CD4-positive, alpha-beta T cell treated with Interleukin-10 for 1 hour (primary cell): ENCODE results near the gene FAH.
"Not testable (repeated sequence)": the region's sequence is repeated elsewhere in the genome, so short reads cannot be mapped to it uniquely, and the experiment has no call there.

Source experiments
- DNase-seq: peaks from one replicate; pipeline ENCODE4 v3.0.0-alpha.2; 2020

FAH gene

GRCh38 chr15:80152896-80153876 is at the start of gene FAH:
Gene FAH, plus strand, starts transcription at chr15:80152999. Its CDS starts 56 bp downstream, at chr15:80153055.
- DNase-seq: peak; percentile 56

DNA sequence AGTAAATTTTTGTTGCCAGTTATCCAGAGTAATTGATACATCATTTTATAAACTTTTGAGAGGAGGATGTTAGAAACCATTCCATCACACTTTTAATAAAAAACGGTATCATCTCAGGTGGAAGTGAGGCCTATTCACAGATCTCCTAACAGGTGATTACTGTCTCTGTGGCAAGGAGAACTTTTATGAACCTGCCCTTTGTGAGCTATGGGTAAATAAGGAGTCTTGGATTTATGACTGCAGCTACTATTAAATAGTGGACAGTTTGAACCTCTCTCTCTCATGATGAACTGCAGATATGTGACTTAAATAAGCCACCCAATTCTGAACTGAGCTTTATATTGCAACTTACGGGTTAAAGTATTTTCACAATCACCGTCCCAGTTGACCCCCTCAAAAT is 47.6 kb upstream of the FAH start:
- no peak for DNase-seq

DNA sequence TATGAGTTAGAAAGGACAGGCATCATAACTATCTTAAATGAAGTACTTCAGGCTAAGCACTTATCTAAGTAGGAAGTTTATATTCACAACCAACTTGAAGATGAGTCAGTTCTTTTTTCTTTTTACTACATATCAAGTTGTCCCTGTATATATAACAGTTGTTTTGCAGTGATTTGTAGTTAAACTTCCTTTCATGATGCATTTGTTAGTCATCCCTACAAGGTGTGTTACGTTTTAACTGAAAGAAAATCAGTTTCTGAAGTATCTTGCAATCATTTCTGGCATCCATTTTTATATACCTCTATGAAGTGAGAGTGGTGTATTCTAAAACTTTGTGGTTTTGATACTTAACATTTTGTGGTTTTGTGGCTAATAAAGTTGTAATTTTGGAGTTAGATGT is 47.2 kb upstream of the FAH start:
- no peak for DNase-seq

DNA sequence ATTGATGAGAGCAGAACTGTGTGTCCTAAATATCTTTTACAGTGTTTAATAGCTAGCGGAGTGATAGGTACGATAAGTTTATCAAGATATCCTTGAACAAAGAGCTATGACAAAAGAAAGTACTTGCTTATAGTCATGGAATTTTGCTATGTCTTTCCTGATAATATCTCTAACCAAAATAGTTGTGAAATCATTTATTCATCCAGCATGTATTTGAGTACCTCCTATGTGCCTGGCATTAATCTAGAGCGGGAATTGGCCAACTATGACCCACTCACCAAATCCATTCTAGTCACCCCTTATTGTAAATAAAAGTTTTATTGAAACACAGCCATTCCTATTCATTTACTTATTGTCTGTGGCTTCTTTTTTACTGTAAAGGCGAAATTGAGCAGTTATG is 46.7 kb upstream of the FAH start:
- no peak for DNase-seq

DNA sequence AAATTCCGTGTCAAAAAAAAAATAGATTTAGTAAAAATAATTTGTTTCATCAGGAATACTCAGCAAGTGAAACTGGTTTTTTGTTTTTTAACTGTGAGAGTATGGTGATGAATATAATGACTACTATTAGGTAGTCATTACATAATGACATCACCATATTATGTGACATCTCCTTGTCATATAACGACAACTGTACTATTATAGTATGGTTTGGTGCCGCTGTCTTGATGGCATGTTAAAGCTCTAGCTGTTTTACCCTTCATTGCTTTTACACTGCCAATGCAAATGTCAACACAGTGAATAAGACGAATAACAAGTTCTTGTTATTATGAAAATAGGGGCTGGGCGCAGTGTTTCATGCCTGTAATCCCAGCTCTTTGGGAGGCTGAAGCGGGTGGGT is 45.6 kb upstream of the FAH start:
- DNase-seq: no peak

DNA sequence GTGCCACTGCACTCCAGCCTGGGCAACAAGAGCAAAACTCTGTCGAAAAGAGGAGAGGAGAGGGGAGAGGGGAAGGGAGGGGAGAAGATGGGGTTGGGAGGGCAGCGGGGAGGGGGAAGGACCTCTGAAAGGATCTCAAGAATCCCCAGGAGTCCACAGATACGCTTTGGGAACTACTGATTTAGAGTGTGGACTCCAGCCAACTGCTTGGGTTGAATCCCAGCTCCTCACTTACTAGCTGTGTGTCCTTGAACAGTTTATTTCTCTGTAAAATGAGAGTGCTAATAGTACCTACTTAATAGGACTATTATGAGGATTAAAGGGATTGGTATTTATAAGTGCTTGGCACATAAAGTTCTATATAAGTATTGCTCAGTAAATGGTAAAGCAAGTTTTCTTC is 45.0 kb upstream of the FAH start:
- no peak for DNase-seq

- no peak for DNase-seq
Observed at GRCh38 chr15:80109388-80109787, 43.4 kb upstream of the FAH start.

DNA sequence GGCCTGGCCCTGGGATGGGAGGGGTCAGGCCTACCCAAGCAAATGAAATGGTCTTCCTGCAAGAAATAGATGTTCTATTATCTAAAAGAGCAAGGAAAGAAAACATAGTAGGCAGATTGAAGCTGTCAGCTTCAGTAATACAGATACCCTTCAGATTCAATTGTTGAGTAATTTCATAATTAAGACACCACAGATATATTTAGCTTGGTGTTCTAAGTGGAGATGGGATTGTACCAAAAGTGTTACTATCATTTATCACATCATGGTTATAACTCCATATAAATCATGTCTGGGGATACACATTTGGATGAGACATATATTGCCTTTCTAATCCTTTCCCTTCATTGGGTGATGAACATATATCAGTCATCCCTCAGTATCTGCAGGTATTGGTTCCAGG is 41.9 kb upstream of the FAH start:
- DNase-seq: no peak

GRCh38 chr15:80114114-80114513 is 38.7 kb upstream of the FAH start:
- DNase-seq: no peak

- no peak for DNase-seq
Observed at GRCh38 chr15:80115021-80115420, 37.8 kb upstream of the FAH start.

DNA sequence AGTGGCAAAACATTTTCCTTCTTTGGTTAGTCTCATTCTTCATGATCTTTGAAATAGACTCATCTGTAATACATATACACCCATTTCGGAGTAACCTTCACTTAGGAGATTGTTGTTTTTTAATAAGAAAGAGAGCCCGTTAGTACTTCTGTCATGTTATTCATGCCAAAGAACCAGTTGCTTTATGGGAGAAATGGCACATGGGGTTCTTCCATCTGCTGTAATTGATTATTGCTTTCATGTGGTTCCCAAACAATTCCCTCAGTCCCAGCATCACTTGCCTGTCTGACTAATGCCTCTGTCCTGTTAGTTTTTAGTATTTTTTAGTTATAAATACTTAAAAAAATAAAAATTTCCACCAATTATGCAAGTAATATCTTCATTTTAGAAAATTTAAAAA is 33.8 kb upstream of the FAH start:
- DNase-seq: no peak

GRCh38 chr15:80120636-80121035 is 32.2 kb upstream of the FAH start:
- DNase-seq: no peak

- no peak for DNase-seq
Observed at GRCh38 chr15:80121546-80121945, 31.3 kb upstream of the FAH start.

DNA sequence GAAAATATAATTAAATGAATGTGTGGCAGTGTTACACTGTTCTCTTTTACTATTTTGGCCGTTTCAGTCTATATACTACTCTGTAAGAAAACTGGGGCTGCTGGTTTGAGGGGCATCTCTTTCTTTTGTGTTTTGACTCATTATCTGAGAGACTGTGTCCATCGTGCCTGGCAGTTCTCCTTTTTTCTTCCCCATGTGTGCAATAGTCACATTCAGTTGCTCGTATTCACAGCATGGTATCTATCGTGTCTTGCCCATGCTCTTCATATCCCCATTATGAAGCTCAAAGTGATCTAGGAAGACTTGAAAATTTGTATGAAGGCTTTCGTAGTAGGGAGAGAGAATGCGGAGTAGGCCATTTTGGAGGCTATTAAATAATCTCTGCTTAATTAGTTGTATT is 29.8 kb upstream of the FAH start:
- DNase-seq: no peak

DNA sequence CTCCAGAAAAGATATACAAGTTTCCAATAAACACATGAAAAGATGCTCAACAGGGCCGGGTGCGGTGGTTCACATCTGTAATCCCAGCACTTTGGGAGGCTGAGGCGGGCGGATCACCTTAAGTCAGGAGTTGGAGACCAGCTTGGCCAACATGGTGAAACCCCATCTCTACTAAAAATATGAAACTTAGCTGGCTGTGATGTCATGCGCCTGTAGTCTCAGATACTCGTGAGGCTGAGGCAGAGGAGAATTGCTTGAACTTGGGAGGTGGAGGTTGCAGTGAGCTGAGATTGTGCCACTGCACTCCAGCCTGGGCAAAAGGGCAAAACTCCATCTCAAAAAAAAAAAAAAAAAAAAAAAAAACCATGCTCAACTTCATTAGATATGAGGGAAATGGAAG is 25.5 kb upstream of the FAH start:
- DNase-seq: not testable (repeated sequence)

GRCh38 chr15:80127911-80128310 is 24.9 kb upstream of the FAH start:
- no peak for DNase-seq

DNA sequence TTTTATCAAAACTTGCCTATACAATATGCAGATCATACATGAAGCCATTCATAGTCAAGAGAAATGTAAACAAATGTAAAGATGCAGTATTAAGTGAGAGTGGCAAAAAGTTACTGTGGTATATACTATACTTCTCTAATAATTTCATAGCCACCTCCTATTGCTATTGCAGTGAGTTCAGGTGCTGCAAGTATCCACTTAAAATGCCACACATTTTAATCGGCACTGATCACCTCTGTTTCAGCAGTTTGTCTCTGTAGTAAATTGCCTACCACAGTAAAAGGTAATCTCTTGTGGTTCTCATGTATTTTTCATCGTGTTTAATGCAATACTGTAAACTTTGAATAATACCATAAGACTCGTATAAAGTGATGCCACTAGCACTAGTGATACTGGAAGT is 20.4 kb upstream of the FAH start:
- no peak for DNase-seq

GRCh38 chr15:80136854-80137253 is 15.9 kb upstream of the FAH start:
- DNase-seq: no peak

GRCh38 chr15:80138961-80139360 is 13.8 kb upstream of the FAH start:
- DNase-seq: no peak

GRCh38 chr15:80140909-80141308 is 11.9 kb upstream of the FAH start:
- no peak for DNase-seq

DNA sequence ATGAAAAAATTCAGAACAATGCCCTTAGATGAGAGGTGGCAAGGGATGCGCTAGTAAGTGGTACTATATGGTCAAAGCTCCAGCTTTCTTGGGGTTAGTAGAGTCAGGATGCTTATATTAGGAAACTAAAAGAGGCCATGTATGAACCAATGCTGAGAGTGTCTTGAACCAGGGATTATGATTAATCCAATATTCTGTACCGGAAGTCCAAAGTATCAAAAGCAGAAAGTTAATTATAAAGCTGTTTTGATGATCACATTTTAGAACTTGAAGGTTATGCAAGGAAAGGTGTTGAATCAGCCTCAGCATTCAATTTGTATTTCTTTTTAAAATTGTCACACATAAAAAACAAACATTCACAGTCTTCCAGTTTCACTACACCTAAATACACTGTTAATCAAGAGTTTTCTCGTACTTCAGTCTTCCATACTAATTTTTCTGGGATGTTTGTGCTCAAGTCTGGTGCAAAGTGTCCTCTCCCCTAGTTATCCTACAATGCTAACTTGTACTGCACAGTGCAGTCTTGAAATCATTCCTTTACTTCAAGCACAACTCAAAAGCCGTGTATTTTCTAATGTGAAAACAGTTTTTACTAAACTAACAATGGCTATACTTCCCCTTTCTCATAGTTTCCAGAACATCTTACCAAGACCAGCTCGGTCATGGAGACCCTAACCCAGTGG is 10.7 kb upstream of the FAH start:
- DNase-seq: no peak

GRCh38 chr15:80142646-80143045 is 10.2 kb upstream of the FAH start:
- no peak for DNase-seq

GRCh38 chr15:80151148-80151547 is 1.7 kb upstream of the FAH start:
- no peak for DNase-seq

DNA sequence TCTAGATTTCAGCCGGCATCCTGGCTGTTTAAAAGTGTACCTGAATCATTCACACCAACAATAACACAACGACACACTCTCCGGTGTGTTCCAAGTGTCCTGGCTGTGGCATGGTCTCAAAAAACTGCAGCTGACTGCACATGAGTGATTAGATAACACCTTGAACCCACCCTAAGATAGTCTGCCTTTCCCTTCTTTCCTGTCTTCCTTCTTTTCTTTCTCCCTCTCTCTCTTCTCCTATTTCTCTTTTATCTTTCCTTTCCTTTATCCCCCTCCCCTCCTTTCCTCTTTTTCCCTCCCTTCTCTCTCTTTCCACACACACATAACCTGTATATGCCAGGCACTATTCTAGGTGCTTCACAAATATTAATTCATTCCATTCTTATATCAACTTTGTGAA is 1.2 kb upstream of the FAH start:
- DNase-seq: no peak
